Activated naive CD4-positive, alpha-beta T cell treated with anti-CD3 and anti-CD28 coated beads, Interleukin-2, amount 50 U/mL, for 16 hours (primary cell): ENCODE measurements around the gene INPP5A.
"Not testable (repeated sequence)": the region's sequence is repeated elsewhere in the genome, so short reads cannot be mapped to it uniquely, and the experiment has no call there.

Experiments
- DNase-seq: peaks from one replicate; pipeline ENCODE4 v3.0.0-alpha.2; 2020

INPP5A gene

DNA sequence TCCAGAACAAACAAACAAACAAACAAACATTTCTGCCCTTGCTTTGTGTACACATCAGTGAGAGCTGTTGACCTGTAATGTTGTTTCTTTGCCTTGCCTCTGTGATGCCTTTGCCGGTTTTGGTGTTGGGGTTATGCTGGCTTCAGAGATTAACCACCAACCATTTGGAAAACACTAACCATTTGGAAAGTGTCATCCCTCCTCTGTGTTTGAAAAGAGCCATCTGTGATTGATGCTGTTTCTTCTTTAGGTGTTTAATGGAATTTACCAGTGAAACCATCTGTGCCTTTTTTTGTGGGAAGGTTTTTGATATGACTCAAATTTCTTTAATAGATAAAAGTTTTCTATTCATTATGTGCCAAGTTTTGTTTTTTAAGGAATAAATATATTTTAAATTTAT is 46.5 kb downstream of the INPP5A start:
- no peak for DNase-seq

DNA sequence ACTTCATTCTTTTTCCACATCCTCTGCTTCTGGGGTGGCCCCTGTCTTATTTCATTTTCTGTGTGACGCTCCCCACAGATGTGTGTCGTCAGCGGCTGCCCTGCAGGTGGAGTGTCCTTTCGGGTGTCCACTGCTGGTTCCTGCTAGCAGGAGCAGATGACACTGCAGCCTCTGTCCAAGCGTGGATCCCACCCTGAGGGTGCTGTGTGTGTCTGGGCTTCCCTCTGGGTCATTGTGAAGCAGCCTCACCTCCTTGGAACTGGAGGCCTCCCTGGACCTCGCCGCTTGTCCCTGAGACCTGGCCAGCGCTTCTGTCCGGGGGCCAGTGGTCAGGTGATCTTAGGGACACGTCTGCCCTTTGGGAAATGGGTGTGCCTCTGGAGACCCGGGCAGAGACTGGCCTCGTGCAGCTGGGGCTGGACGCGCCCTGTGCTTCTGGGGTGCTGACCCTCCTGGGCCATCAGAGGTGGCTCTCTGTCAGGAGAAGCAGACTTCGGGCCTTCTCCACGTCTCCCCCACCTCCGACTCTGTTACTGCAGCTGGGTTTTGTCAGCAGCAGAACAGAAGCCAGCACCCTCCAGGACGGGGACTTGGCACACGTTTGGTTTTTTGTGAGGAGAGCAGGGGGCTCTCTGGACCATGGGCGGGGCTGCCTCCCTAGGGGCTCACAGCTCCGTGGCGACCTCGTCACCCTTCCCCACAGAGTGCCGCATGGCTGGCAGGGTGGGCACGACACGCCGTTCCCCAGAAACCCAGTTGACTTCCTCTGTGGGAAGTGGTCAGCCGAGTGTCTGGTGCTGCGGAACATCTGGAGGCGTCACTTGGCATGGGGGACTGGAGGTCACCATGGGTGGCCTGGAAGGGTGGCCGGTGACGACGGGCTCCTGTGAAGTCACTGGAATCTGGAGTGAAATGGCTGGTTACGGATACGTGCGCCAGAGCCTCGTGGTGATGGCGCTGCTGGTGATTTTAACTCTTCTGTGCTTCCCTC is 48.4 kb downstream of the INPP5A start:
- no peak for DNase-seq

DNA sequence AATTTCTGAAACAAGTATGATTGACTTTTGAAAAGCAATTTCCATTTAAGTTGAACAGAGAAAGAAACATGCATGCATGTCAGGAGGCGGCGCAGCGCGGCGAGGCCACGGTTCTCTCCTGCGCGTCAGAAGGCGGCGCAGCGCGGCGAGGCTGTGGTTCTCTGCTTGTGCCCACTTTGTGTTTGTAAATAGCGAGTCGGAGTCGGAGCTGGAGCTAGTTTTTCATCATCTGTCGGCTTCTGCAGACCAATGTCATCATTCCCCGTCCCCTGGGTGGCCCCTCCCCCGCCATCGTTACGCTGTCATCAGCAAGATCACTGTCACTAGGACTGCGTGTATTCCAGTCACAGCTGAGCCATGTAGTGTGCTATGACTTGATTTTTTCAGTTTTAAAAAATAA is 49.2 kb downstream of the INPP5A start:
- no peak for DNase-seq

DNA sequence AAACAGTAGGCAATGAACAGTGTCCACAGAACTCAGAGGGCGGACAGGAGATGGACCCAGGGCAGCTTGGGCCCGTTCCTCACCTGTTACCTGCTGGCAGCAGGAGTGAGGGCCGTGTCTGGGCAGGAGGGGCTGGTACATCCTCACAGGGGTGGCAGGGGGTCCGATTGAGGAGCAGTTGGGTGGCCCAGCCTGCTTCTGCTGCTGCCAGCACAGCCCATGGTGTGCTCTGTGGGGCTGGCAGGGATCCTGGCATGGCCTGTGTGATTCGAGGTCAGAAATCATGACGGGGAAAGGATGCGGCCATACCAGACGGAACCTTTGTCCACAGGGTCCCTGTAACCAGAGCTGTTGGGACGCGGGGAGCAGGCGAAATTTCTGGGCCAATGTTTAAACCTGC is 49.6 kb downstream of the INPP5A start:
- no peak for DNase-seq

DNA sequence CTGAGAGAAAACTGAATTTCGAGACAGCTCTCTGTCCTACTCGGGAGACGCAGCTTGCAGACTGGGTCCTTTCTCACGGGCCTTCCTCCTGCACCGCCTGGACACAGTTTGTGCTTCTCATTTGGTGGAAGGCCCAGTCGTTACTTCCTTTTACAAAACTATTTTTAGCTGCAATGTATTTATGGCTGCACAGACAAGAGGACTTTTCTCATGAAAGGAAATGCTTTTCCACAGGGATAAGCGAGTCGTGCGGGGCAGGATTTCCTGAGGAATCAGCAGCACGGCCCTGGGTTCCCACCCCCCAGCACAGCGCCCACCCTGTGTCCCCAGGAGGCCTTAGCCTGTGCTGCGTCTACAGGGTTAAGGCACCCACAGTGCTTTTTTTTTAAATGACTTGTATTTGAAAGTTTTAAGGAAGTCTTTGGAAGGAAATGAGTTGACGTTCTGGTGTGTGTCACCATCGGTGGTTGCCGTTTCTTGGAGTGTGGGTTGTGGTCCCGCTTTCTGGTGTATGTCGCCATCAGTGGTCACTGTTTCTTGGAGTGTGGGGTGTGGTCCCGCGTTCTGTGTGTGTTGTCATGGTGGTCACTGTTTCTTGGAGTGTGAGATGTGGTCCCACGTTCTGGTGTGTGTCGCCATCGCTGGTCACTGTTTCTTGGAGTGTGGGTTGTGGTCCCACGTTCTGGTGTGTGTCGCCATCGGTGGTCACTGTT is 50.9 kb downstream of the INPP5A start:
- no peak for DNase-seq

DNA sequence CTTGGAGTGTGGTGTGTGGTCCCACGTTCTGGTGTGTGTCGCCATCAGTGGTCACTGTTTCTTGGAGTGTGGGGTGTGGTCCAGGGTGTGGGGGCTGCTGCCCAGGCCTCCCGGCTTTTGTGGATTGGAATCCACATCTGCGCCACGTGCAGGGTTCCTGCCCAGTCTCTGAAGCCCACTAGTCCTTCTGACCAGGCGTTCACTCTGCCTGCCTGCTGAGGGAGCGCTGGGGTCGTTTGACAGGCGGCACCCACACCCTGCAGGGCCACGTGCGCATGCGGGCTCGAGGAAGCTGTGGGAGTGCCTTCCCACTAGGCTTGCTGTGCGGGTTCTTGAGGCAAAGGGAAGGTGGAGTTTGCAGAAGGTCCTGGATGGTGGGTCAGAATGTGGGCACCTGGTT is 51.4 kb downstream of the INPP5A start:
- DNase-seq = no peak

DNA sequence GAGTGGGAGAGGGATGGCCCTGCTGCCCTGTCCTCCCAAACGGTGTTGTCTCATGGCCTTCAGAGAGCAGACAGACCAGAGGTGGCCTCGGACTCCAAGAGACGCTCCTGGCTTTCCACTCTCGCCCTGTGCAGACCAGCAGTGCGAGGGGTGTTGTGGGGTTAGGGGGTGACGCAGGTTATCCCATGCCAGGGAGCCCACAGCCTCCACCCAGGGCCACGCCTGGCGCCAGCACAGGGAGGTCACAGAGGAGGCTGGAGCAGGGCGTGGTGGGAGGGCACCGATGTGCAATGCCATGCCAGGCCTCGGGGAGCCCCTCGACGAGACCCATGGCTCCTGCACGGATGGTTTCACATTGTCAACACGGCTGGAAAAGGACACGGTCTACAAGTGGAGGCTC is 52.1 kb downstream of the INPP5A start:
- no peak for DNase-seq

DNA sequence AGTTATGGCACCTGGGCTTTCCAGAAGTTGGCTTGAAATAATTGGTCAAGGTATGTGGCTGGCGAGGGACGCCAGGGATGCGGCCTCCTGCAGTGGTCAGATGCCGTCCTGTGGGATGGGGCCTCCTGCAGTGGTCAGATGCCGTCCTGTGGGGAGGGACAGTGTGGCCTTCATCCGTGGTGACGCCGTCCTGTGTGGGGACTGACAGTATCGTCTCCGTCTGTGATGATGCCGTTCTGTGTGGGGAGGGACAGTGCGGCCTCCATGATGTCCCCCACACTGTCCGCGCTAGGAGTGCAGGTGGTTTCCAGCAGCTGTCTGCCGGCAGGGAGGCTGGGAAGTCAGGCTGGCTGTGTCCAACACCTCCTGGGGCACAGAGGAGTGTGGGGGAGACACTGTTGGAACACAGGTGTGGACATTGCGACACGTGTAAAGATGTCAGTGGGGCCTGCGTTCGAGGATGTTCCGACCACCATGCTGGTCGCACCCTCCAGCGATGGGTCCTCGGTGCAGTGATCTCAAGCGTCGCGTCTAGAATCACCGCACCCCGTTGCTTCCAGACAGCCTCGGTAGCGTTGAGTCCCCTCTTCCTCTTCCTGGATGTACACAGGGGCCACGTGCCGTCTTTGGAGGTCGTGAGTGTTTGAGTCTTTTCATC is 52.6 kb downstream of the INPP5A start:
- DNase-seq = no peak

DNA sequence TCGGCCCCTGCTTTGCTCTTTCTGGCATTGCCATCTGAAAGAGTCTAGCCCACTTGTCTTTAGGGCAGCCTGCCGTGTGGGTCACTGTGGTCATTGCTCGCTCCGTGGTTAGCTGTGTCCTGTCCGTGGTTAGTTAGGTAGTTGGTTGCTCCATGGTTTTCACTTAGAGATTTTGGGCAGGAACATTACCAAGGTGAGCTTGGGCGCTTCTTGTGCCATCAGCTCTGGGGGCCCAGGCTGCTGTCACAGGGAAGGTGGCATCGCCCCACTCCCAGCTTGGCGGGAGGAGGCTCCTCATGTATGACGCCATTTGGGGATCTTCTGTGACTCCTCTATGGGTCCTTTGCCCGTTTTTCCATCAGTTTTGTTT is 53.1 kb downstream of the INPP5A start:
- no peak for DNase-seq

DNA sequence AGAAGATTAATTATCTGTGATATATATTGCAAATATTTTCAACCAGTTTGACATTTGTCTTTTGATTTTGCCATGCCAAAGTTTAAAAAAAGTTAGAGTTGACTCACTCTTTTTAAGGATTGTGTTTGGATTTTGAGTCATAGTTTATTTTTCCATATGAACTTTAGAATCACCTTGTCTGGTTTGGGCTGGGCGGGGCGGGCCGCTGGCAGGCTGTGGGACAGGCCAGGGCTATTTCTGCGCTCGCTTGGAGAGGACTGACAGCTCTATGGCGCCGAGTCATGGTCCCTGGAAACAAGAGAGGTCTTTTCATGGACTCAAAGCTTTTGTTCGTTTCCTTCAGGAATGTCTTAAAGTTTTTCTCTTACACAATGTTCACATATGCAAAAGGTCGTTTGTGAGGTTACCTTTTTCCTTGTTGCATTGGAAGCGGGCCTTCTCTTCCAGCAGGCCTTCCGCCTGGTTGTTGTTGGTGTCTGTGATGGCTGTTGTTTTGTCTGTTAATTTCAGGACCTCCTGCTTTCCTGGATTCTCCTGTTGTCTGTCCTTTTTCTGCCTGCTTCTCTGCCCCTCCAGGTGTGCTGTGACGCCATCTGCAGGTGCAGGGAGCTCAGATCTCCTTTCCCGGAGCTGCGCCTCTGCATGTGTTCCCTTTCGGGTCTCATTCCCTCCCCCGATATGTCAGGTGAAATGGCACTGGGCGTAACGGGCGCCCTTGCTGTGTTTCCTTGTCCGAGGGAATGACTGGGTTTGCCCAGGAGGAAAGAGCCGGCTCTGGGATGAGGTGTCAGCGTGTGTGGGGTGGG is 53.8 kb downstream of the INPP5A start:
- DNase-seq = no peak

DNA sequence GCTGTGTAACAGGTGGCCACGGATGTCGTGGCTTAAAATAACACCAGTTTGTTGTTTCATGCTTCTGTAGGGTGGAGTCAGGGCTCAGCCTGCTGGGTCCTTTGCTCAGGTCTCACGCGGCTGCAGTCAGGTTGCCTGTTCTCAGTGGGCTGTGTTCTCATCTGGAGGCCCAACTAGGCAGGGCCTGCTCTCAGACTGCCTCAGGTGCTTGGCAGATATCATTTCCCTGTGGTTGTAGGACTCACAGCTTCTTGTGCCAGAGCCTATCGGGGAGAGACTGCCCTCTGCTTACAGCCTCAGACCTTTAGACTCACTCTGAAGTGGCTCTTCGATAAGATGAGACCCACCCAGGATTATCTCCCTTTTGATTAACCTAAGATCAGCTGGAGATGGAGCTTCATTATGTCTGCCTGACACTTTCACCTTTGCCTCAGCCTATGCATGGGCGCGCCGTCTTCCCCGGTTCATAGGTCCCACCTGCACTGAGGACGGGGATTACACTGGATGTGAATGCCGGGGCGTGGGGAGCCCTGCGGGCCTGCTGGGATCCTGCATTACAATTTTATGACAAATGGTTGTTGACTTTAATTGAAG is 55.3 kb downstream of the INPP5A start:
- no peak for DNase-seq

DNA sequence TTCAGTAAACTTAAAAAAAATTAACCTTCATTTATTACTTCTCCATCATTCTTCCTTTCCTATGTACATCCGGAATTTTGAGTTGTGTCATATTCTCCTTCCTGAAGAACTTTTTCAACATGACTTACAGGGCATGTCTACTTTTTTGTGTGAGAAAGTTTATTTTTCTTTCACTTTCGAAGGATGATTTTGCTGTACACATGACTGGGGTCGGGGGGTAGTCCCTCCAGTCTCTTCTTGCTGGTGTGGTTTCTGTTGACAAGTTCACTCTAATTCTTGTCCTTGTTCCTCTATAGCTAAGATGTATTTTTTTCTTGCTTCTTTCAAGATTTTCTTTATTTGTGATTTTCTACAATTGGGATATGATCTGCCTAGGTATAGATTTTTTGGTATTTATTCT is 55.8 kb downstream of the INPP5A start:
- DNase-seq = peak; percentile 29

DNA sequence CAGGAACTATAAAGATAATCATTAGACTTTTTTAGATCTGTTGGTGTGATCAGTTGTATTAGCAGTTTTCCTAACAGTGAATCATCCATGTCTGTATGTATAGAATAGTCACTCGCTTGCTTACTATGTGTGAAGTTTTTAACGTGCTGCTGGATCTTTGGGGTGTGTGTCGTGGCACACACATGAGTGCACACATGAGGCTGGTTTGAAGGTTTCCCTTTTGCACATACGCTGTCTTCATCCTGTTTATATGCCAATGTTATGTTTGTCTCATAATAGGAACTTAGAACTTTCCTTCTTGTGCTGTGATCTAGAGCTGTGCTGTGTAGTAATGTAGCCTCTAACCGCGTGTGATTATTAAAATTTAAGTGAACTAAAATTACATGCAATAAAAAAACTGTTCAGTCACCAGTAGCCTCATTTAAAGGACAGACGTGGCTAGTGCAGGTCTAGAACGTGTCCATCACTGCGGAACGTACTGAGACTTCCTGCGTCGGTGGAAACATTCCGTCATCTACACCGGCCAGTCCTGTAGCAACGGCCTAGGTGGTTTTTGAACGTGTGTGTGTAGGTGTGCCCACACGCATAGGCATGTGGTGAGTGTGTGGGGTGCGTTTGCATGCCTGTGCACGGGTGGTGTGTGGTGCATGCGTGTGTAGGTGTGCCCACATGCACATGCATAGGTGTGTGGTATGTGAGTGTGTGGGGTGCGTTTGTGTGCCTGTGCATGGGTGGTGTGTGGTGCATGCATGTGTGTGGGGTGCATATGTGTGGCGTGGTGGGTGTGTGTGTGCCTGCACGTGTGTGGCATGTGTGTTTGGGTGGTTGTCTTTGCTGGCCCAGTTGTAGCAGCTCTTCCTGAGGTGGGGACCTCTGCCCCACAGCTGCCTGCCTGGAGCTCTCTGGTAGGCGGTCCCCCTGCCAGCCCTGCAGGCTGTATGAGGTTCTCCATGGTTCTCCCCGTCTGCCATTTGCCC is 56.6 kb downstream of the INPP5A start:
- DNase-seq = peak; percentile 6

DNA sequence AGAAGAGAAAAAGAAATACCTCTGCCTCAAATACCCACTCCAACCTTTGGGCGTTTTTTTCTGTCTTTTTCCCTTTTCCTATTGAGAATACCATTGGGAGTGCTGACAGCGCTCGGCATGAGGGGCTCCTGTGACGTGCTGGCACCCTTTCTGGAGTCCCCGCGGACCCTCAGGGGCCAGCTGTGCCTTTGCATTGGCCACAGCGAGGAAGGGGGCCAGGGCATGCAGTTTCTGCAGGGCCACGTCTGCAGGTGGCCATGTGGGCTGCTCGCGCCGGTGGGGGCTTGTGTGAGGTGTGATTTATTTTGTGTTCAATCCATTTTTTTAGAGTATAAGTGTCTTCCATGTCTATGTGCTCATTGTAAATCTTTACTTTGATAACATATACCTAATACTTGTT is 57.4 kb downstream of the INPP5A start:
- peak; percentile 5 for DNase-seq

DNA sequence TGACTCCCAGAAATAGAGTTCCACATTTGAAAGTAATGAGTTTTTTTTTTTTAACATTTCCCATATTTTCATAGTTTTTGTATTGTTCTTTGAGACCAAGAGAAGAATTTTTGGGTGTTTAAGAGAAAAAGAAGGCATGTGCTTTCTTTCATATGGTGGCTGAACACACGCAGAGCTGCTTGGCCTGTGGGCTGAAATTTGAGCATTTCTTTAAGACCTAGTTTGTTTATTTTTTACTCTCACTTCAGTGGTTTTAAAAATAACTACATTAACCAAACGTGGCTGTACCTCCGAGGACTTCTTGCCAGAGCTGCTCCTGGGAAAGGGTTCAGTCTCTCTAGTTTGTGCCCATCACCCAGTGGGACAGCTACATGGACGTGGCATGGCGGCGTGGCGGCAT is 58.3 kb downstream of the INPP5A start:
- no peak for DNase-seq

DNA sequence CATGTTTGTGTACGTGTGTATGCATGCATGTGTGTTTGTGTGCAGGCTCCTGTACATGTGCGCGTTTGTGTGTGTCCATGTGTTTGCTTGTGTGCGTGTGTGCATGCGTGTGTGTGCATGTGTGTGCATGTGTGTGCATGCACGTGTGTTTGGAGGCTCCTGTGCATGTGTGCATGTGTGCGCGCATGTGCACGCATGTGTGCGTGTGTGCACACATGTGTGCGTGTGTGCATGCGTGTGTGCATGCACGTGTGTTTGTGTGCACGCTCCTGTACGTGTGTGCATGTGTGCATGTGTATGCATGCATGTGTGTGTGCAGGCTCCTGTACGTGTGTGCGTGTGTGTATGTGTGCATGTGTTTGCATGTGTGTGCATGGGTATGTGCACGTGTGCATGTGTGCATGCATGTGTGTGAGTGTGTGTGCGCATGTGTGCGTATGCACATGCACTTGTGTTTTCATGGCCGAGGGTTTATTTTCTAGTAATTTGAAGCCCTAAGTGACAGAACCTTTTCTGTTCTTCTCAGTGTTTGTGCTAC is 59.2 kb downstream of the INPP5A start:
- DNase-seq = no peak

DNA sequence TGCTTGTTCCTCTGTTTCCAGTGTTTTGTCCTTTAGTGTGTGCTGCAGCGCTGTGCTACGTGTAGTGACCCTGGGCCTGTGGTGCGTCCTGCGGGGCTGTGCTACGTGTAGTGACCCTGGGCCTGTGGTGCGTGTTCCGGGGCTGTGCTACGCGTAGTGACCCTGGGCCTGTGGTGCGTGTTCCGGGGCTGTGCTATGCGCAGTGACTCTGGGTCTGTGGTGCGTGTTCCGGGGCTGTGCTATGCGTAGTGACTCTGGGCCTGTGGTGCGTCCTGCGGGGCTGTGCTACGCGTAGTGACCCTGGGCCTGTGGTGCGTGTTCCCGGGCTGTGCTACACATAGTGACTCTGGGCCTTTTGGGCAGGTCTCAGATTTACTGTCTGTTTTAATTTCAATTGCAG is 60.1 kb downstream of the INPP5A start:
- no peak for DNase-seq

DNA sequence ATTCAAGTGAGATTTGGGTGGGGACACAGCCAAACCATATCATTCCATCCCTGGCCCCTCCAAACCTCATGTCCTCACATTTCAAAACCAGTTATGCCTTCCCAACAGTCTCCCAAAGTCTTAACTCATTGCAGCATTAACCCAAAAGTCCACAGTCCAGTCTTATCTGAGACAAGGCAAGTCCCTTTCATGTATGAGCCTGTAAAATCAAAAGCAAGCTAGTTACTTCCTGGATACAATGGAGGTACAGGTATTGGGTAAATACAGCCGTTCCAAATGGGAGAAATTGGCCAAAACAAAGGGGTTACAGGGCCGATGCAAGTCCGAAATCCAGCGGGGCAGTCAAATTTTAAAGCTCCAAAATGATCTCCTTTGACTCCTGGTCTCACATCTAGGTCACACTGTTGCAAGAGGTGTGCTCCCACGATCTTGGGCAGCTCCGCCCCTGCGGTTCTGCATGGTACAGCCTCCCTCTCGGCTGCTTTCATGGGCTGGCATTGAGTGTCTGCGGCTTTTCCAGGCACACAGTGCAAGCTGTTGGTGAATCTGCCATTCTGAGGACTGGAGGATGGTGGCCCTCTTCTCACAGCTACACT is 61.5 kb downstream of the INPP5A start:
- DNase-seq = not testable (repeated sequence)

DNA sequence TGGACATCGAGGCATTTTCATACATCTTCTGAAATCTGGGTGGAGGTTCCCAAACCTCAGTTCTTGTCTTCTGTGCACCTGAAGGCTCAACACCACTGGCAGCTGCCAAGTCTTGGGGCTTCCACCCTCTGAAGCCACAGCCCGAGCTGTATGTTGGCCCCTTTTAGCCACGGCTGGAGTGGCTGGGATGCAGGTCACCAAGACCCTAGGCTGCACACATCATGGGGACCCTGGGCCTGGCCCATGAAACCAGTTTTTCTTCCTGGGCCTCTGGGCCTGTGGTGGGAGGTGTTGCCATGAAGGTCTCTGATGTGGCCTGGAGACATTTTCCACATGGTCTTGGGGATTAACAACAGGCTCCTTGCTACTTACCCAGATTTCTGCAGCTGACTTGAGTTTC is 62.1 kb downstream of the INPP5A start:
- DNase-seq = no peak

DNA sequence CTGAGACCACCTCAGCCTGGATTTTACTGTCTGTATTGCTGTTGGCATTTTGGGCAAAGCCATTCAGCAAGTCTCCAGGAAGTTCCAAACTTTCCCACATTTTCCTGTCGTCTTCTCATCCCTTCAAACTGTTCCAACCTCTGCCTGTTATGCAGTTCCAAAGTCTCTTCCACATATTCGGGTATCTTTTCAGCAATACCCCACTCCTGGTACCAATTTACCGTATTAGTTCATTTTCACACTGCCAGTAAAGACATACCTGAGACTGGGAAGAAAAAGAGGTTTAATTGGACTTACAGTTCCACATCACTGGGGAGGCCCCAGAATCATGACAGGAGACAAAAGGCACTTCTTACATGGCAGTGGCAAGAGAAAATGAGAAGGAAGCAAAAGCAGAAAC is 62.8 kb downstream of the INPP5A start:
- DNase-seq = no peak

DNA sequence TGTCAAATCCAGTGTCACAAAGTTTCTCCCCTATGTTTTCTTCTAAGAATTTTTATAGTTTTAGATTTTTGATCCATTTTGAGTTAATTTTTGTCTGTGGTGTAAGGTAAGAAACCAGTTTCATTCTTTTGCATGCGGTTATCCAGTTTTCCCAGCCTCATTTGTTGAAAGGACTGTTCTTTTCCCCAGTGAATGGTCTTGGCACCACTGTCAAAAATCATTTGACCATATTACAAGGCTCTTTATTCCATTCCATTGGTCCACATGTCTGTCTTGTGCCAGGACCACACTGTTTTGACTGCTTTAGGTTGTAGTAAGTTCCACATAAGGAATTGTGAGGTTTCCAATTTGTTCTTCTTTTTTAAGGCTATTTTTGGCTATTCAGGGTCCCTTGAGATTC is 64.0 kb downstream of the INPP5A start:
- DNase-seq = no peak
